ENCODE results near the gene PITX1. TPM values are rescaled to one million over a fixed set of nuclear protein-coding genes. Genes with fewer than 3 reads are reported as not detected.

PITX1 gene
- total and polyA plus RNA-seq, 2 of the 13 experiments (the other 11 are each of a cell fraction or from before 2014, with no cell fraction given), result 11.7 to 20.2 TPM

GRCh38 chr5:135025730-135026644, 8.0 kb downstream of the PITX1 start (continued):
- TF ChIP-seq PBX3 (CRISPR knock-in tag; IDR thresholded peaks at IDR 0.05; ENCODE audit: borderline replicate concordance) (no peak), ATAD3A (CRISPR knock-in tag; IDR thresholded peaks at IDR 0.05) (no peak), RCOR2 (CRISPR knock-in tag; IDR thresholded peaks at IDR 0.05) (no peak), SATB2 (CRISPR knock-in tag; IDR thresholded peaks at IDR 0.05) (no peak), ZNF570 (CRISPR knock-in tag; IDR thresholded peaks at IDR 0.05; ENCODE audit: borderline replicate concordance) (no peak), YEATS2 (CRISPR knock-in tag; IDR thresholded peaks at IDR 0.05; ENCODE audit: borderline replicate concordance) (no peak), ZNF230 (CRISPR knock-in tag; IDR thresholded peaks at IDR 0.05) (no peak), TRIM24 (CRISPR knock-in tag; IDR thresholded peaks at IDR 0.05) (no peak), ZSCAN20 (CRISPR knock-in tag; IDR thresholded peaks at IDR 0.05; ENCODE audit: borderline replicate concordance) (no peak), DMAP1 (CRISPR knock-in tag; IDR thresholded peaks at IDR 0.05) (no peak), NR2F6 (IDR thresholded peaks at IDR 0.05) (no peak), NR2F6 (CRISPR knock-in tag; IDR thresholded peaks at IDR 0.05) (0 out of 2 replicates have a peak, but pooled peaks have one; percentile 11), HMG20A (CRISPR knock-in tag; IDR thresholded peaks at IDR 0.05; ENCODE audit: borderline replicate concordance) (no peak), ARID4A (CRISPR knock-in tag; IDR thresholded peaks at IDR 0.05; ENCODE audit: borderline replicate concordance) (0 out of 2 replicates have a peak, but pooled peaks have one; percentile 19), SNAPC5 (CRISPR knock-in tag; IDR thresholded peaks at IDR 0.05; ENCODE audit: borderline replicate concordance) (no peak), ZNF224 (CRISPR knock-in tag; IDR thresholded peaks at IDR 0.05) (no peak), GTF3A (CRISPR knock-in tag; conservative IDR thresholded peaks at IDR 0.05) (no peak), CBX2 (IDR thresholded peaks at IDR 0.05; ENCODE audit: low read depth, low read length) (no peak), CBX2 (CRISPR knock-in tag; IDR thresholded peaks at IDR 0.05; ENCODE audit: low read depth) (no peak), MXD1 (CRISPR knock-in tag; IDR thresholded peaks at IDR 0.05) (no peak)
- TF ChIP-seq, protein P1, sequence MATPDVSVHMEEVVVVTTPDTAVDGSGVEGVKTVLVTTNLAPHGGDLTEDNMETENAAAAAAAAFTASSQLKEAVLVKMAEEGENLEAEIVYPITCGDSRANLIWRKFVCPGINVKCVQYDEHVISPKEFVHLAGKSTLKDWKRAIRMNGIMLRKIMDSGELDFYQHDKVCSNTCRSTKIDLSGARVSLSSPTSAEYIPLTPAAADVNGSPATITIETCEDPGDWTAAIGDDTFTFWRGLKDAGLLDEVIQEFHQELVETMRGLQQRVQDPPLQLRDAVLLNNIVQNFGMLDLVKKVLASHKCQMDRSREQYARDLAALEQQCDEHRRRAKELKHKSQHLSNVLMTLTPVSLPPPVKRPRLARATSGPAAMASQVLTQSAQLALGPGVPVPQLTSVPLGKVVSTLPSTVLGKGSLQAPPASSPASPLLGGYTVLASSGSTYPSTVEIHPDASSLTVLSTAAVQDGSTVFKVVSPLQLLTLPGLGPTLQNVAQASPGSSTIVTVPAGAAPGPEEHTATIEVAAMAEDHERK (CRISPR knock-in tag; IDR thresholded peaks at IDR 0.05; ENCODE audit: low read depth), result no peak
